Neural progenitor cell (in vitro differentiated cells): Measurements from ENCODE around the gene MFSD11. TPM values are rescaled to one million over a fixed set of nuclear protein-coding genes. Genes with fewer than 3 reads are reported as not detected.
A peak's percentile ranks its signal among the peaks of the same experiment; 100 is the strongest.
"Not testable (repeated sequence)": the region's sequence is repeated elsewhere in the genome, so short reads cannot be mapped to it uniquely, and the experiment has no call there.

Experiments used
- DNase-seq: peaks from one replicate; pipeline ENCODE4 v3.0.0-alpha.2; 2016; ENCODE audit warnings: low spot score
- H2AFZ ChIP-seq: fragments of 200-600 bp; sonication (generic); replicated peaks from 2 replicates; pipeline ENCODE4 v1.6.1; 2016; ENCODE audit warnings: antibody characterized with exemption
- H3F3A ChIP-seq: fragments of 200-600 bp; sonication (generic); 2 replicates; pipeline ENCODE4 v1.6.1; 2016; ENCODE audit warnings: antibody characterized with exemption, low read depth
- H3K27ac ChIP-seq: fragments of 200-600 bp; sonication (generic); 2 replicates; pipeline ENCODE4 v1.5.1; 2016; ENCODE audit warnings: mild to moderate bottlenecking
- H3K27me3 ChIP-seq: fragments of 200-600 bp; sonication (generic); 2 replicates; pipeline ENCODE4 v1.6.1; 2016; ENCODE audit warnings: mild to moderate bottlenecking, moderate library complexity
- H3K36me3 ChIP-seq: fragments of 200-600 bp; sonication (generic); 2 replicates; pipeline ENCODE4 v1.5.1; 2016
- H3K4me1 ChIP-seq: fragments of 200-600 bp; sonication (generic); 2 replicates; pipeline ENCODE4 v1.6.1; 2016; ENCODE audit warnings: mixed run types
- H3K4me2 ChIP-seq: fragments of 200-600 bp; sonication (generic); 2 replicates; pipeline ENCODE4 v1.6.1; 2016
- H3K4me3 ChIP-seq: fragments of 200-600 bp; sonication (generic); 2 replicates; pipeline ENCODE4 v1.5.1; 2016
- H3K79me2 ChIP-seq: fragments of 200-600 bp; sonication (generic); 2 replicates; pipeline ENCODE4 v1.6.1; 2016; ENCODE audit warnings: low read depth
- H3K9ac ChIP-seq: fragments of 200-600 bp; sonication (generic); 2 replicates; pipeline ENCODE4 v1.6.1; 2016
- H3K9me3 ChIP-seq: fragments of 200-600 bp; sonication (generic); 2 replicates; pipeline ENCODE4 v1.5.1; 2016; ENCODE audit warnings: low read depth
- H4K20me1 ChIP-seq: fragments of 200-600 bp; sonication (generic); 2 replicates; pipeline ENCODE4 v1.6.1; 2016; ENCODE audit warnings: low read depth
- H3K27ac Mint-ChIP-seq: 3 replicates; pipeline ENCODE4 v1.8.0; 2021; ENCODE audit warnings: mixed read lengths
- H3K27me3 Mint-ChIP-seq: 2 replicates; pipeline ENCODE4 v1.8.0; 2022; ENCODE audit warnings: low read depth, mild to moderate bottlenecking, inconsistent platforms, moderate library complexity, mixed read lengths; ENCODE audit not compliant: insufficient read depth
- H3K36me3 Mint-ChIP-seq: 3 replicates; pipeline ENCODE4 v1.8.0; 2021; ENCODE audit warnings: mixed read lengths
- H3K4me1 Mint-ChIP-seq: 3 replicates; pipeline ENCODE4 v1.8.0; 2021; ENCODE audit warnings: mixed read lengths
- H3K4me3 Mint-ChIP-seq: 3 replicates; pipeline ENCODE4 v1.8.0; 2021; ENCODE audit warnings: mild to moderate bottlenecking, moderate library complexity, mixed read lengths
- H3K9me3 Mint-ChIP-seq: 3 replicates; pipeline ENCODE4 v1.8.0; 2020; ENCODE audit warnings: mixed read lengths
- EZH2 ChIP-seq: fragments of 200-600 bp; sonication (generic); IDR thresholded peaks from 2 replicates; pipeline ENCODE4 v1.6.1; 2017; ENCODE audit warnings: antibody characterized with exemption, mild to moderate bottlenecking, moderate library complexity
- EZH2phosphoT487 ChIP-seq: fragments of 200-600 bp; sonication (generic); IDR thresholded peaks from 2 replicates; pipeline ENCODE4 v1.6.1; 2017; ENCODE audit warnings: antibody characterized with exemption
- total RNA-seq: library from RNA; depleted of rRNA; stranded (reverse); fragments of >200 nt; gene quantifications from 2 replicates; pipeline ENCODE4 v1.2.3, GENCODE V29; 2015; ENCODE audit warnings: low replicate concordance
- TF ChIP-seq, protein P1 (sequence below): fragments of 200-600 bp; sonication (generic); IDR thresholded peaks from 2 replicates; pipeline ENCODE4 v1.5.1; 2017; ENCODE audit warnings: antibody characterized with exemption, mild to moderate bottlenecking

MFSD11 gene
- total RNA-seq, 1 donor from 2014 or later: 25.7 TPM

DNA sequence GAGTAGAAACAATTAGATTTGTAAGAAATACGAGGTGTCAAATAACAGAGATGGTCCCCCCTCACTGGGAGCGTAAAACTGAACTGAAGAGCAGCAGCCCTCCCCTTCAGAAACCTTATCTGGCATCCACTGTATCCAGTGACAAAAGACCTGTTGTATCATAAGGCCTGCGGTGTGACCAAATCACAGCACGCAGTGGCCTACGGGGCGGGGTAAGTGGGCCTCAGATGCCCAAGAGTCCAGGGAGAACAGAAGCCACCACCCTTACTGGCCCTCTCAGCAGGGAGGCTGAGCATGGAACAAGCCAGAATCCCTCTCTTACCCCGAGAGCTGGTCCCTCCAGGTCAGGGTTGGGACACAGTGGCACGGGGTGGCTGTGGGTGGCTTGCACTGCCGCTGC lies 17.0 kb upstream of the MFSD11 start:
- H3K4me1 Mint-ChIP-seq: peaks cover 8% of the 10 kb centered on the region
- H2AFZ ChIP-seq: no peak overlapping the region
- peaks cover 2% of the 10 kb centered on the region for H3K27me3 Mint-ChIP-seq
- peaks cover 14% of the 10 kb centered on the region for H3K79me2 ChIP-seq
- DNase-seq: no peak
- H3K9me3 Mint-ChIP-seq: no peaks in the 10 kb centered on the region
- H3K4me1 ChIP-seq: no peaks in the 10 kb centered on the region
- TF ChIP-seq EZH2phosphoT487 (no peak), EZH2 (no peak)
- TF ChIP-seq, protein P1, sequence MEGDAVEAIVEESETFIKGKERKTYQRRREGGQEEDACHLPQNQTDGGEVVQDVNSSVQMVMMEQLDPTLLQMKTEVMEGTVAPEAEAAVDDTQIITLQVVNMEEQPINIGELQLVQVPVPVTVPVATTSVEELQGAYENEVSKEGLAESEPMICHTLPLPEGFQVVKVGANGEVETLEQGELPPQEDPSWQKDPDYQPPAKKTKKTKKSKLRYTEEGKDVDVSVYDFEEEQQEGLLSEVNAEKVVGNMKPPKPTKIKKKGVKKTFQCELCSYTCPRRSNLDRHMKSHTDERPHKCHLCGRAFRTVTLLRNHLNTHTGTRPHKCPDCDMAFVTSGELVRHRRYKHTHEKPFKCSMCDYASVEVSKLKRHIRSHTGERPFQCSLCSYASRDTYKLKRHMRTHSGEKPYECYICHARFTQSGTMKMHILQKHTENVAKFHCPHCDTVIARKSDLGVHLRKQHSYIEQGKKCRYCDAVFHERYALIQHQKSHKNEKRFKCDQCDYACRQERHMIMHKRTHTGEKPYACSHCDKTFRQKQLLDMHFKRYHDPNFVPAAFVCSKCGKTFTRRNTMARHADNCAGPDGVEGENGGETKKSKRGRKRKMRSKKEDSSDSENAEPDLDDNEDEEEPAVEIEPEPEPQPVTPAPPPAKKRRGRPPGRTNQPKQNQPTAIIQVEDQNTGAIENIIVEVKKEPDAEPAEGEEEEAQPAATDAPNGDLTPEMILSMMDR: no peak
- H3K27me3 ChIP-seq: no peaks in the 10 kb centered on the region
- peaks cover 36% of the 10 kb centered on the region for H3K36me3 Mint-ChIP-seq
- no peak overlapping the region for H3K4me3 ChIP-seq
- H3K36me3 ChIP-seq: no peaks in the 10 kb centered on the region
- peaks cover 6% of the 10 kb centered on the region for H3F3A ChIP-seq
- no peak overlapping the region for H3K4me2 ChIP-seq
- no peak overlapping the region for H3K27ac ChIP-seq
- no peak overlapping the region for H3K27ac Mint-ChIP-seq
- no peak overlapping the region for H3K9ac ChIP-seq
- H3K9me3 ChIP-seq: no peaks in the 10 kb centered on the region
- no peaks in the 10 kb centered on the region for H4K20me1 ChIP-seq
- H3K4me3 Mint-ChIP-seq: no peak overlapping the region

- Histone ChIP-seq H3K9me3 (no peaks in the 10 kb centered on the region), H3K4me3 (no peak overlapping the region), H4K20me1 (no peaks in the 10 kb centered on the region), H3K9ac (no peak overlapping the region), H2AFZ (no peak overlapping the region), H3K27ac (no peak overlapping the region), H3F3A (peaks cover 10% of the 10 kb centered on the region), H3K79me2 (peaks cover 14% of the 10 kb centered on the region), H3K4me2 (no peak overlapping the region), H3K36me3 (no peaks in the 10 kb centered on the region), H3K27me3 (no peaks in the 10 kb centered on the region), H3K4me1 (no peaks in the 10 kb centered on the region)
- TF ChIP-seq EZH2 (no peak), EZH2phosphoT487 (no peak)
- TF ChIP-seq, protein P1: no peak
- Mint-ChIP-seq H3K27me3 (peaks cover 2% of the 10 kb centered on the region), H3K9me3 (no peaks in the 10 kb centered on the region), H3K36me3 (peaks cover 36% of the 10 kb centered on the region), H3K4me3 (no peak overlapping the region), H3K4me1 (peaks cover 8% of the 10 kb centered on the region), H3K27ac (no peak overlapping the region)
- no peak for DNase-seq
Observed at GRCh38 chr17:76721463-76721862, 16.5 kb upstream of the MFSD11 start.

DNA sequence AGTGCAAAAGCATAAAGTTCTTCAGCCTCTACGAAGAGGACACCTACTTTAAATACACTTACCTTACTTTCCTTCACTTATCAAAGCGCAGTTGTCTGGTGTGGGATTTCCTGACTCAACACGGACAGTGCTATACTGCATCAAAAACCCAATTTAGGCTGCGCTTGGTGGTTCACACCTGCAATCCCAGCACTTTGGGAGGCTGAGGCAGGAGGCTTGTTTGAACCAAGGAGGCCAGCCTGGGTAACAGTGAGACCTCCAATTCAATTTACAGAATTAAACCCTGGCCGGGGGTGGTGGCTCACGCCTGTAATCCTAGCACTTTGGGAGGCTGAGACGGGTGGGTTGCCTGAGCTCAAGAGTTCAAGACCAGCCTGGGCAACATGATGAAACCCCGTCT lies 15.6 kb upstream of the MFSD11 start:
- no peak overlapping the region for H3K27ac Mint-ChIP-seq
- Histone ChIP-seq H3K4me3 (no peak overlapping the region), H3K79me2 (peaks cover 20% of the 10 kb centered on the region), H3F3A (peaks cover 10% of the 10 kb centered on the region), H2AFZ (no peak overlapping the region), H3K27me3 (no peaks in the 10 kb centered on the region), H3K9me3 (no peaks in the 10 kb centered on the region), H3K4me2 (no peak overlapping the region), H3K27ac (no peak overlapping the region), H3K9ac (no peak overlapping the region), H3K36me3 (no peaks in the 10 kb centered on the region), H3K4me1 (no peaks in the 10 kb centered on the region), H4K20me1 (peaks cover 2% of the 10 kb centered on the region)
- H3K4me1 Mint-ChIP-seq: peaks cover 9% of the 10 kb centered on the region
- H3K36me3 Mint-ChIP-seq: peaks cover 34% of the 10 kb centered on the region
- no peaks in the 10 kb centered on the region for H3K9me3 Mint-ChIP-seq
- H3K4me3 Mint-ChIP-seq: no peak overlapping the region
- no peak for TF ChIP-seq EZH2phosphoT487
- DNase-seq: no peak
- H3K27me3 Mint-ChIP-seq: peaks cover 2% of the 10 kb centered on the region

GRCh38 chr17:76722977-76723376 lies 14.9 kb upstream of the MFSD11 start:
- H3F3A ChIP-seq: peaks cover 14% of the 10 kb centered on the region
- not testable (repeated sequence) for DNase-seq, H3K27me3 Mint-ChIP-seq, H3K36me3 ChIP-seq, H3K9me3 Mint-ChIP-seq, H3K4me1 ChIP-seq, H3K27ac Mint-ChIP-seq, H4K20me1 ChIP-seq, H3K4me3 ChIP-seq, H3K27ac ChIP-seq, H2AFZ ChIP-seq, H3K9me3 ChIP-seq, H3K4me2 ChIP-seq, H3K27me3 ChIP-seq, H3K9ac ChIP-seq
- H3K4me3 Mint-ChIP-seq: peak overlapping the region; percentile 62
- peaks cover 33% of the 10 kb centered on the region for H3K36me3 Mint-ChIP-seq
- peaks cover 27% of the 10 kb centered on the region for H3K79me2 ChIP-seq
- H3K4me1 Mint-ChIP-seq: peaks cover 15% of the 10 kb centered on the region
